ENCODE results near the gene BHLHA9.
A peak's percentile ranks its signal among the peaks of the same experiment; 100 is the strongest.

BHLHA9 gene

DNA sequence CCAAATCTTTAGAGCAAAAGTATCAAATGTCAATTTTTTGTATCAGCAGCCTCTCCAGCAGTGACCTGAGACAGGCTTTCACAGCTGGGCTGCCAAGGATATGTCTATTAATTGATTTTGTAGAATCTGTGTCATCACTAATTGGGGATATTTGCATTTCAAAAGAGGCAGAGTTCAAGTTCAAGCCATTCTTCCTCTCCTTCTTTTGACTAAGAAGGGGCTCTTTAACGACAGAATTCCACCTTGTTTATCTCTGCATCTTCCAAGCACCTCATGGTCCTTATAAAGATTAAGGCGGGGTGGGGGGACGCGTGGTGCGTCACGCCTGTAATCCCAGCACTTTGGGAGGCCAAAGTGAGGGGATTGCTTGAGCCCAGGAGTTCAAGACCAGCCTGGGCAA is 15.2 kb upstream of the BHLHA9 start:
- no peak for DNase-seq (ENCODE audit: low read depth in 2 of 2)

DNA sequence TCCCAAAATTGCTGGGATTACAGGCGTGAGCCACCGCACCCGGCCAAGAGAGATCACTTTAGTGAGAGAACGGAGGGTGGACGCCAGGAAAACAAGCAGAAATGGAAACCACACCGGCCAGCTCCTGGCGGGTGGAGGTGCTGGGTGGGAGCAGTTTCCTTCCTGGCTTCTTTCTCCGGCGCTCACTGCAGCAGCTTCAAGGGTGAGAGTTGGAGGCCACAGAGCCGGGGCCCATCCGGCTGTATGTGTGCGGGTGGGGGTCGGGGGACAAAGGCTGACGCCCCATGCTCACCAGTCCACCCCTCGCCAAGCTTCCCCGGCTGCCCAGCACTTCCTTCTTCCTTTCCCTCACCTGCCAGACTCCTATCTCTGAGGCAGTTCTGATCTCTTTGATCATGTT is 13.5 kb upstream of the BHLHA9 start:
- DNase-seq (ENCODE audit: low read depth in 2 of 2), result no peak

DNA sequence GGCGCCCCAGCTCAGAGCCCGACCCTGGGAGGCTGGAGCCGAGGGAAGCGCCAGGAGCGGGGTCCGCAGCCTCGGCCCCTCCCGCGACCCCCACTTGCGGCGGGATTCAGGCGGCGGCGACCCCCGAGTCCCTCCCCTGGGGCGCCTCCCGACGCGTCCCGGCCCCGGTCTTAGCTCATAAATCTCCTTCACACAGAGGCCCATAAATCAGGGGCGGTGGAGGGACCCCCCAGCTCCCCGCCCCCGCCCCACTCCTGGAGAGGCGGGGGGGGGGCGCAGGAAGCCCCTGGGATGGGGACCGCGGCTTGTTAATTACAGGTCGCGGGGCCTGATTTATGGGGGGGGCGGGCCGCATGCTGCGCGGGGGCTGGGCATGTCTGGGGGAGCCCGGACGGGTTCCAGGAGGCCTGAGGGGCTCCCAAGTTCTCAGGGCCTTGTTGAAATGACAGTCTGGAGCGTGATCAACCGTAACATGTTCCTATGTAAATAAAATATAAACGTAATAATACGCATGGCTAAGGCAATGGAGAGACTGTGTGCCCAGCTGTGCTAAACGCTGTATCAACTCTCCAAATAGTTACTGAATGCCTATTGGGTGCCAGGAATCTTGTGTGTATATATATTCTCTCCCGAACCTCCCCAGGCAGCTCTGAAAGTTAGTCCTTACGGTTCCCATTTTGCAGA is 10.0 kb upstream of the BHLHA9 start:
- DNase-seq (ENCODE audit: low read depth in 2 of 2), result no peak

DNA sequence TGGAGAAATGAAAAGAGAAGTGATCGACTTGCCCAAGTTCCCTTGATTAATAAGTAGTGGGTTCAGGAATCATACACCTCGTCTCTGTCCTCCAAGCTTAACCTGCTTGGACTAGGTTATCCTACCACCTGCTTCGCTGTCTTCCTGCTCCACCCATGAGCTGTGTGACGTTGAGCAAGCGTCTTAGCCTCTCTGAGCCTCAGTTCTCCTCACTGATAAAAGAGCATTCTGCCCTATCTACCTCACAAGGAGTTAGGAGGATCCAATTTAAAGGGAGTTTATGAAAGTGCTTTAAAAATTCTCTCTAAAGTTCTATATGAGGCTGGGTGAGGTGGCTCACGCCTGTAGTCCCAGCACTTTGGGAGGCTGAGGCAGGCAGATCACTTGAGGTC is 9.5 kb upstream of the BHLHA9 start:
- DNase-seq (ENCODE audit: low read depth in 2 of 2), result no peak

DNA sequence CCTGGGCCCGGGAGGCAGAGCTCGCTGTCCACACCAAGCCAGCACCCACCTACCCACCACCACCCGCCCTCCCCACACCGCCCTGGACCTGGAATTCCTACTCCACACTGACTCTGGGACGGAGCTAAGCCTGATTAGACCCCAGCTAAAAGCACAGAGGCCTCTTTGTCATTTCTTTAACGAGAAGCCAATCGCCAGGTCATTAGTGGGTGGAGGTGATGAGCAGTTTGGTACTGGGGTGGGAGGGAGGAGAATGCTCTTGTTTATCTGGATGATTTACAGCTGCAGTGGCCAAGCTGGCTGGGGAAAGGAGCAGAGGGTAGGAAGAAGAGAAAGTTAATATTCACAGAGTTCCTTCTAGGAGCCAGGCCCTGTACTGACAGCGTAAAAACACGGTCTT is 6.0 kb upstream of the BHLHA9 start:
- no peak for DNase-seq (ENCODE audit: low read depth in 2 of 2)

DNA sequence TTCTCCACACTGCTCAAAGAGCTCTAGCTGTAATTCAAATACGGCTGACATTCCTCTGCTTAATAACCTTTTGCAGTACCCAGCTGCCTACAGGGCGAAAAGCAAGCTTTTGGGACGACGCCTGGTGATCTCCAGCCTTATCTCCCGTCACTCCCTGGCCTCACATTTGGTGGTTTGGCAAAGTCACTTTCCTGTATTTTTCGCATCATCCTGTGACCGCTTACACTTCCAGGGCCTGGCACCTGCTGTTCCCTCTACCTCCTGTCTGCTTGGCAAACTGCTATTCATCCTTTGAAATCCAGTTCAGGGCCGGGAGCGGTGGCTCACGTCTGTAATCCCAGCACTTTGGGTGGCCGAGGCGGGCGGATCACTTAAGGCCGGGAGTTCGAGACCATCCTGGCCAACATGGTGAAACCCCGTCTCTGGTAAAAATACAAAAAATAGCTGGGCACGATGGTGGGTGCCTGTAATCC is 2.7 kb upstream of the BHLHA9 start:
- no peak for DNase-seq (ENCODE audit: low read depth in 2 of 2)

DNA sequence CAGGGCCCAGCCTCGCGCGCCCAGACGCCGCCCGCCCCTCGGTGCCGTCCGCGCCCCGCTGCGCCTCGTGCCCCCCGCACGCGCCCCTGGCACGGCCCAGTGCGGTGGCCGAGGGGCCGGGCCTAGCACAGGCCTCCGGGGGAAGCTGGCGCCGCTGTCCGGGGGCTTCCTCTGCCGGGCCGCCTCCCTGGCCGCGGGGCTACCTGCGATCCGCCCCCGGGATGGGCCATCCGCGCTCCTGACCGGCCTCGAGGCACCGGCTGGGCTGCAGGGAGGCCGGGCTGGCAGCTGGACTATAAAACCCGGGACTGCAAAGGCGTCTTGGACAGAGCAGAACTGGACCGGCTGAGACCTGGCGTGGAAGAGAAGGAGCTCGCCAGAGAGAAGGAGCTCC is 783 bp downstream of the BHLHA9 start:
- DNase-seq (ENCODE audit: low read depth in 2 of 2), result no peak

DNA sequence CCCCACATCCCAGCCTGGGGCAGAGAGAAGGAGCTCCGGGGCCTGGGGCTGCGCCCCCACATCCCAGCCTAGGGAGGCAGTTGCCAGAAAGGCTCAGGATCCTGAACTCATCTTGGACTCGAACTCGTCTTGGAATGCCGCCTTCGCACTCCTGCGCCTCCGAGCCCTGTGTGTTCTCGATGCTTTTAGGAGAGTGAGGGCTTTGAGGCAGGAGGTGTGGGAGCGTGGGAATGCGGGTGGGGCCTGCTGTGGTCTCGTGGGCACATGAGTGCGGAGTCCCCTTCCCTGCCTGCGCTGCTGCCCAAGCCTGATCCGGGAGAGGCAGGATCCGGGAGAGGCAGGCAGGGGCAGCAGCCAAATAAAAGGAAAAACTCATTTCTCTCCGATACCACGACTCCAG is 1.2 kb downstream of the BHLHA9 start:
- no peak for DNase-seq (ENCODE audit: low read depth in 2 of 2)

DNA sequence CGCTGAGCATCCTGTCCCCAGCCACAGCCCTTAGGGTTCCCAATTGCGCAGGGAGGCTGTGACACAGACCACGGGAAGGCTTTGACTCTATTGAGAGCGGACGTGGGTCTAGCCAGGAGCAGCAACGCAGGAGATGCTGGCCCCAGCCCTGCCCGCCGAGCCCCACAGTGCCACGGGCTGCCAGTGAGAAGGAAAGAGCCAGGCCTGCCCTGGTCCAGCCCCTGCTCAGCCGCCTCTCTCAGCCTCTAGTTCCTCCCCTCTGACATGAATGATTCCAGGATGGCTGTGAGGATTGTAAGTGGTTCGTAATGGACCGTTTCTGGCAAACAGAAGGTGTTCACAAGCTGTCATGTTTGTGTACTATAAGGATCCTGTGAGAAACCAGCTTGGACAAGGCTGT is 2.5 kb downstream of the BHLHA9 start:
- no peak for DNase-seq (ENCODE audit: low read depth in 2 of 2)

DNA sequence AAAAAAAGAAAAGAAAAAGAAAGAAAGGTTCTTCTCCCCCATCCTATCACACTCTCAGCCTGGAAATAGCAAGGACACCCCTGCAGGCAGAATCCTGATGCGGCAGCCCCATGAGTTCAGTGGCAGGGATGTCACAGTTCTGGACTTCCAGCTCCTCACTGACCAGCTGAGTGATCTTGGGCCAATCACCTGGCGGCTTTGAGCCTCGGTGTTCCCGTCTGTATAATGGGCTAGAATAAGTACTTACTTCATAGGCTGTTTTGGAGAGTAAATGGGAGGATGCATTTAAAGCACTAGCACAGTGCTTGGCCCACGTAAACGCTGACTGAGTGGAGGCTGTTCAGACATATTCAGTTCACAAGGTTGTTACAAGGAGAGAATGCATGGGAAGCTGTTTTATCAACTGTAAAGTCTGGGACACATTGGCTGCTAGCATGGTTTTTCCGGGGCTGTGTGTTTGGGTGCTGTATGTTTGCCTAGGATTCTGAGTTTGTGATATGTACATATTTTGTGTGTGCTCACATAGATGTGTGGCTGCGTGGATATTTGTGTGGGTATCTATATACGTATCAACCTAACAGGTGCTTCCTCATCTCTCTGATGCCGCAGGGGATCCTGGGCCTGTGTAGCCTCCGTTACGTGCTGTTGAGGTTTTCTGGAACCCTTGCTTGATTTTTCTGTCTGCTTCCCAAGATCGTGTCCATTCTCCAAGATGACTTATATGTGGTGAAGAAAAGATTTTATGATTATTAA is 3.4 kb downstream of the BHLHA9 start:
- DNase-seq (ENCODE audit: low read depth in 2 of 2), result no peak

DNA sequence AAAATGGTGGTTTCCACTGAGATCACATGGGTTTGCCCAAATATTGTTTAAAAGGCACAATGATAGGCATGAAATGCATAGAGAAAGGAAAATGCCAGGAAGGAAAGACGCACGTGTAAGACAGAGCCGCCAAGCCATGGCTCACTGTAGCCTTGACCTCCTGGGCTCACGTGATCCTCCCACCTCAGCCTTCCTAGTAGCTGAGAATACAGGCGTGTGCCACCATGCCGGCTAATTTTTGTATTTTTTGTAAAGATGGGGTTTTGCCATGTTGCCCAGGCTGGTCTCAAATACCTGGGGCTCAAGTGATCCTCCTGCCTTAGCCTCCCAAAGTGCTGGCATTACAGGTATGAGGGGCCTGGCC is 4.0 kb downstream of the BHLHA9 start:
- DNase-seq (ENCODE audit: low read depth in 2 of 2), result no peak

DNA sequence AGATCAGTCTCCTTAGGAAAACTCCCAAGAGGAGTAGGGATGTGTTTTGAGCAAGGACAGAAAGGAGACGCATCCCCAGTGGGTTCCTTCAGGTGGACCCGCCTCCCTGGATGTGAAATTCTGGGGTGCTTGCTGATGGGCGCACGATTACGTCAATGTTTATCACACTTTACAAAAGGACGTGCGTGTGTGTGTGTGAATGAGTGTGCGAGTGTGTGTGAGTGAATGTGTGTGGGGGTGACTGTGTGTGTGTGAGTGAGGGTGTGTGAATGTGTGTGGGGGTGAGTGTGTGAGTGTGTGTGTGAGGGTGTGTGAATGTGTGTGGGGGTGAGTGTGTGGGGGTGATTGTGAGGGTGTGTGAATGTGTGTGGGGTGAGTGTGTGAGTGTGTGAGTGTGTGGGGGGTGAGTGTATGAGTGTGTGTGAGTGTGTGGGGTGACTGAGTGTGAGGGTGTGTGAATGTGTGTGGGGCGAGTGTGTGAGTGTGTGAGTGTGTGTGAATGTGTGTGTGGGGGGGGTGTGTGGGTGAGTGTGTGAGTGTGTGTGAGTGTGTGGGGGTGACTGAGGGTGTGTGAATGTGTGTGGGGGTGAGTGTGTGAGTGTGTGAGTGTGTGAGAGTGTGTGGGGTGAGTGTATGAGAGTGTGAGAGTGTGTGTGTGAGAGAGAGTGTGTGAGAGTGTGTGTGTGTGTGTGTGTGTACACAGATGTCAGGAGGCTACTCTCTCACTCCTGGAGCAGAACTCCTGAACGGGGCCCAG is 5.1 kb downstream of the BHLHA9 start:
- DNase-seq (ENCODE audit: low read depth in 2 of 2), result no peak

DNA sequence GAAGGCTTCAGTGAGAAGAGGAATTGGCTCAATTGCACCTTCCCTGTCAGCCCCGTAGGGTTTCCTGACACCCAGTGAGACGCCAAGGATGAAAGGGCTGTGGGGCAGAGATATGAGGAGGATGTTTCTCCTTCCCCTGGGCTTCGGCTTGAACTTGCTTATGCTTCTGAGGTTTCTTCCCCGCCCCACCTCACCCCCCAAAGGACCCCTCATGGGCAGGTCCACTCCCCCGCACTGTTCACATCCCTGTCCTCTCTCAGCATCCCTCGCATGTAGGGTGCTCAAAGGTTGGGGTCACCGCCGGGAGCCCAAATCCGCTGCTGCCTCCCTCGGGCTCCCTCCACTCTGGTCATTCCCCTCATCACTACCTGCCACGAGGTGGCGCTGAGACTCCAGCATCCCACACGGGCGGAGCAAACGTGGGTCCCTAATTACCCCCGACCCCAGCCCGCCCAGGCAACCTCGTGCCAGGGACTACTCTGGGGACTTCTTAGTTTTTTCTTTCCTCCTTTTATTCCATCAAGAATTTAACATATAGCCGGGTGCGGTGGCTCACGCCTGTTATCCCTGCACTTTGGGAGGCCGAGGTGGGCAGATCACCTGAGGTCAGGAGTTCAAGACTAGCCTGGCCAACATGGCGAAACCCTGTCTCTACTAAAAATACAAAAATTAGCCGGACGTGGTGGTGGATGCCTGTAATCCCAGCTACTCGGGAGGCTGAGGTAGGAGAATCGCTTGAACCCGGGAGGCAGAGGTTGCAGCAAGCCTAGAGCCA is 5.9 kb downstream of the BHLHA9 start:
- no peak for DNase-seq (ENCODE audit: low read depth in 2 of 2)

DNA sequence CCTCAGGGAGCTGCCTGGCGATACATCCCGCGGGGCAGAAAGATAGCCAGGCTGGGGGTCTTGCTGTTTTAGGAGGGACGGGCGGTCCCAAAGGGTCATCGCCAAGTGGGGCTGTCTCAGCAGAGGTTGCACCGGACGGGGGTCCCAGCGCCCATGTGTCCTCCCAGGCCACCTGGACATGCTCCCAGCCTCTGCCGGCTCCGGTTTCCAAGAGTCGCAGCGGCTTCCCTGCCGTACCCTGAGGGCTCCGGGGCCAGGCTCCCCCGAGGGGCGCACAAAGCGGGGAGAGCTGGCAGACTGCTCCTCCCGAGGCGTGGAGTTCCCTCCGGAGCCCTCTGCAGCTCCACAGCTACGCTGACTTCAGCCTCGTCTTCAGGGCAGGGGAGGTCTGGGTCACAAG is 10.4 kb downstream of the BHLHA9 start:
- DNase-seq (ENCODE audit: low read depth in 2 of 2), result no peak

DNA sequence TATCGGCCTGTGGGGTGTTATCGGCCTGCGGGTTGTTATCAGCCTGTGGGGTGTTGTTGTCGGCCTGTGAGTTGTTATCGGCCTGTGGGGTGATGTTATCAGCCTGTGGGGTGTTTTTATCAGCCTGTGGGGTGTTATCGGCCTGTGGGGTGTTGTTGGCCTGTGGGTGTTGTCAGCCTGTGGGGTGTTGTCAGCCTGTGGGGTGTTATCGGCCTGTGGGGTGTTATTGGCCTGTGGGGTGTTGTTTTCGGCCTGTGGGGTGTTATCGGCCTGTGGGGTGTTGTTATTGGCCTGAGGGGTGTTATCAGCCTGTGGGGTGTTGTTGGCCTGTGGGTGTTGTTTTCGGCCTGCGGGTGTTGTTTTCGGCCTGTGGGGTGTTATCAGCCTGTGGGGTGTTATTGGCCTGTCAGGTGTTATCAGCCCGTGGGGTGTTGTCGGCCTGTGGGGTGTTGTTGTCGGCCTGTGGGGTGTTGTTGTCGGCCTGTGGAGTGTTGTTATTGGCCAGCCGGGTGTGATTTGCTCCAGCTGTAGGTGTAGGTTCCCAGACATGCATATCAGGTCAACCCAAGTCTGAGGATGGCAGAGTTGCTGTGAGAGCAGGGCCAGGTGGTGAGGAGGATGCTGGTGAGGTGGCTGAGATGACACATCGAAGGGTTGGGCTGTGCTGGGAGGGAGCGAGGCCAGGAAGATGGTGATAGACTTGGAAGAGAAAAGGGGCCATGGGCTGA is 16.3 kb downstream of the BHLHA9 start:
- DNase-seq (ENCODE audit: low read depth in 2 of 2), result no peak

DNA sequence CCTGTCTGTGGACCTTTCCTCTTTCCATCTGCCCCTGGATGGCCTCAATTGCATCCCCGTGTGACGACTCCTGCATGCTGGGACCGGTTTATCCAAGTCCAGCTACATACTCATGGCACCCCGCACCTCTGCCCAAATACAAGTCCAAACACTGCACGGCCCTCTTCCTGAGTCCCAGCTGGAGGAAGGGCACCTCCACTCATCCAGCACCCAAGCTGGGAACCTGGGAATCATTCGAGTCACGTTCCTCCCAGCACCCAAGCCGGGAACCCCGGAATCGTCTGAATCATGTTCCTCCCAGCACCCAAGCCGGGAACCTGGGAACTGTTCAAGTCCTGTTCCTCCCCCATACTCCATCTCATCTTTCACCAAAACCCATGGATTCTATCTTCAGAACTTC is 19.5 kb downstream of the BHLHA9 start:
- no peak for DNase-seq (ENCODE audit: low read depth in 2 of 2)

DNA sequence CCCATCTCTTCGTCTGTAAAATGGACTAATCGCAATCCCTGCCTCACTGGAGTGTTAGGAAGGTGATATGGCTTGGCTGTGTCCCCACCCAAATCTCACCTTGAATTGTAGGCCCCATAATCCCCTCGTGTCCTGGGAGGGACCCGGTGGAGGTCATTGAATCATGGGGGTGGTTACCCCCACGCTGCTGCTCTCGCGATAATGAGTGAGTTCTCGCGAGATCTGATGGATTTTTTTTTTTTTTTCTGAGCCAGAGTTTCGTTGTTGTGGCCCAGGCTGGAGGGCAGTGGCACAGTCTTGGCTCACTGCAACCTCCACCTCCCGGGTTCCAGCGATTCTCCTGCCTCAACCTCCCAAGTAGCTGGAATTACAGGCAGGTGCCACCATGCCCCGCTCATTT is 20.4 kb downstream of the BHLHA9 start:
- no peak for DNase-seq (ENCODE audit: low read depth in 2 of 2)

DNA sequence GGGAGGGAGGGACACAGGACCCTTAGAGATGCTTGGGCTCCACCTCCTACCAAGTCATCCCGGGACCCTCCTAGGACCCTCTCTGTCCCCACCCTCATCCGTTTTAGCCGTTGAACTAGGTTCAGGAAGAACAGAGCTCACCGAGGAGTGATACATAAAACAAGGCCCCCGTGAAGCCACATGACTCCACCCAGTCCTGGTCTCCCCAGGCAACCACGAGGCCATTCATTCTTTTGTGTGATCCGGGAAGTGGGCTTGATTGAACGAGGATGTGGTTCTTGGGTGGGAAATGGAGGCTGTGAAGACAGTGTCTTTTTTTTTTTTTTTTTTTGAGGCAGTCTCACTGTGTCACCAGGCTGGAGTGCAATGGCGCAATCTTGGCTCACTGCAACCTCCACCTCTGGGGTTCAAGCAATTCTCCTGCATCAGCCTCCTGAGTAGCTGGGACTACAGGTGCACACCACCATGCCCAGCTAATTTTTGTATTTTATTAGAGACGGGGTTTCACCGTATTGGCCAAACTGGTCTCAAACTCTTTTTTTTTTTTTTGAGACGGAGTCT is 24.0 kb downstream of the BHLHA9 start:
- peak; percentile 45 to 53 for DNase-seq (ENCODE audit: low read depth in 2 of 2)

DNA sequence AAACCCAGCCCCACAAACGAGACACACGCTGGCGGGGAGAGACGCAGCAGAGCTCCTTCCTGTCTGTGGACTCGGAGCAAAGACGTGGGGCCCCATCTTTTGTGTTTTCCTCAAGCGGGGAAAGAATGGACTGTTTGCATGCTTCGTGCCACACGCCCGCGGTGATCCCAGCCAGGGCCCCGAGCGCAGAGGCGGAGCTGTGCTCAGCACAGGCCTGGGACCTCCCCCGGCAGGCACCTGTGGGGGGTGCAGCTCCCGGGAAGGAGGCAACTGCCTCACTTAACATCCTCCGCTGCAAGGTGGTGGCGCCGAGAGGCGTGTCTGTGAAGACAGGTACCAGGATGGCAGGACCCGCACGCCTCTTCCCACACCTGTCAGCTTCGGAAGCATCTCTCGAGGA is 28.4 kb downstream of the BHLHA9 start:
- DNase-seq (ENCODE audit: low read depth in 2 of 2), result no peak

DNA sequence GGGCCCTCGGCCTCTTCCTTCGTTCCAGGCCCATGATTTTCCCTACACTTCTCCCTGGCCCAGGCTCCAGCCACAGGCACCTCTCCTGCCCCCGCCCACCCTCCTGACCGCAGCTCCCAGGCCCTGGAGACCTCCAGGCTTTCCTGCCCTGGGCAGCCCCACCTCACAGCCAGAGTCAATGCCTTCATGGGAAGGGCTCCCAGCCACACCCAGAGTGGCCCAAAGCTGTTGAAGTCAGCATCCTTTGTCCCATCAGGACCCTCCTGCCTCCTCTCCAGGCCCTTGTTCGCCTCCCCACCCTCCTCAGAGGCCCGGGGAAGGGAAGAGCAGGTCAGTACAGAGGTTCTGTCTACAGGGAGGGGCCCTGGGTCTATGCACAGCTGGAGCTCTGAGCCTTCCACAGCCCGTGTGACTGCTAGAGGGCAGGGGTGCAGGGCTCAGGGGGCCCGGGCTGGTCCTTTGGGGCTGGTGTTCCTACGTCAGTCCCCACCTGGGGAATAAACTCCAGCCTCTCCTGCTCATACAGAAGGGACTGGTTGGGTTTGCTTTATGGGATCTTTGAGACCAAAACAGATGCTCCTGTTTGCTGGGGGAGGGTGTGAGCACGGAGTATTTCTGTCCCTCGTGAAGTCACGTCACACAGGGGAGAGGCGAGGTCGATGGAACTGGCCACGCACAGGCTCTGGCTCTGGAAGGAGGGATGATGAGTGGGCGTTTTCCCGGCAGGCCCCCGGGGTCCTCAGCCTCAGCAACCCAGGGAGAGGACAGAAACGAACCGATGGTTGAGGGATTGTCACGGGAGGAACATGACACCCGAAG is 29.5 kb downstream of the BHLHA9 start:
- DNase-seq (ENCODE audit: low read depth in 2 of 2), result no peak
